Astrocyte (in vitro differentiated cells and primary cell): ENCODE data around the gene GPN2. TPM values are rescaled to one million over a fixed set of nuclear protein-coding genes. Genes with fewer than 3 reads are reported as not detected.
"Not testable (repeated sequence)": the region's sequence is repeated elsewhere in the genome, so short reads cannot be mapped to it uniquely, and the experiment has no call there.

ENCODE experiments used
- DNase-seq: peaks from one replicate; pipeline ENCODE4 v3.0.0-alpha.2; 2010; ENCODE audit warnings: low read depth
- FAIRE-seq: peaks from 2 replicates; lab custom pipeline; 2011; peaks lifted over from hg19 to GRCh38; lab: Jason Lieb, UNC
- H2AFZ ChIP-seq: 2 replicates; pipeline ENCODE4 v1.6.0; 2012; ENCODE audit warnings: low read depth, low read length, inconsistent platforms
- H3K27ac ChIP-seq: 2 replicates; pipeline ENCODE4 v1.5.1; 2011; ENCODE audit warnings: low read depth, low read length, inconsistent platforms
- H3K27me3 ChIP-seq: 2 replicates; pipeline ENCODE4 v1.6.0; 2011; ENCODE audit warnings: low read length, inconsistent platforms; ENCODE audit not compliant: insufficient read depth
- H3K36me3 ChIP-seq: 2 replicates; pipeline ENCODE4 v1.5.1; 2011; ENCODE audit warnings: low read length, inconsistent platforms; ENCODE audit not compliant: insufficient read depth
- H3K4me1 ChIP-seq: 2 replicates; pipeline ENCODE4 v1.5.1; 2011; ENCODE audit warnings: low read length, inconsistent platforms; ENCODE audit not compliant: insufficient read depth
- H3K4me2 ChIP-seq: 2 replicates; pipeline ENCODE4 v1.6.0; 2012; ENCODE audit warnings: low read length, inconsistent platforms
- H3K4me3 ChIP-seq: 2 replicates; pipeline ENCODE4 v1.5.1; 2011; ENCODE audit warnings: low read depth, mild to moderate bottlenecking, low read length, inconsistent platforms; ENCODE audit not compliant: insufficient read depth
- H3K79me2 ChIP-seq: 2 replicates; pipeline ENCODE4 v1.6.0; 2012; ENCODE audit warnings: mild to moderate bottlenecking, low read length, inconsistent platforms; ENCODE audit not compliant: insufficient read depth
- H3K9ac ChIP-seq: 2 replicates; pipeline ENCODE4 v1.6.0; 2012; ENCODE audit warnings: mild to moderate bottlenecking, low read length, inconsistent platforms
- H3K9me3 ChIP-seq: 2 replicates; pipeline ENCODE4 v1.5.1; 2012; ENCODE audit warnings: low read depth, mild to moderate bottlenecking, low read length, inconsistent platforms; ENCODE audit not compliant: insufficient read depth
- H4K20me1 ChIP-seq: 2 replicates; pipeline ENCODE4 v1.6.0; 2012; ENCODE audit warnings: low read length, inconsistent platforms; ENCODE audit not compliant: insufficient read depth
- H3K27ac Mint-ChIP-seq: one replicate; pipeline ENCODE4 v1.8.0; 2021; ENCODE audit warnings: mild to moderate bottlenecking, mixed read lengths; ENCODE audit not compliant: unreplicated experiment
- H3K27me3 Mint-ChIP-seq: one replicate; pipeline ENCODE4 v1.8.0; 2021; ENCODE audit warnings: low read depth, mixed read lengths; ENCODE audit not compliant: unreplicated experiment
- H3K36me3 Mint-ChIP-seq: one replicate; pipeline ENCODE4 v1.8.0; 2021; ENCODE audit warnings: low read depth, mixed read lengths; ENCODE audit not compliant: unreplicated experiment
- H3K4me1 Mint-ChIP-seq: one replicate; pipeline ENCODE4 v1.8.0; 2021; ENCODE audit warnings: low read depth, mixed read lengths; ENCODE audit not compliant: unreplicated experiment
- H3K4me3 Mint-ChIP-seq: one replicate; pipeline ENCODE4 v1.8.0; 2021; ENCODE audit warnings: mild to moderate bottlenecking, moderate library complexity, mixed read lengths; ENCODE audit not compliant: unreplicated experiment
- H3K9me3 Mint-ChIP-seq: one replicate; pipeline ENCODE4 v1.8.0; 2021; ENCODE audit warnings: mild to moderate bottlenecking, mixed read lengths; ENCODE audit not compliant: unreplicated experiment
- EZH2 ChIP-seq: IDR thresholded peaks from 2 replicates; pipeline ENCODE4 v1.6.1; 2012; ENCODE audit warnings: mild to moderate bottlenecking, low read length, inconsistent platforms; ENCODE audit not compliant: insufficient read depth
- total RNA-seq: library from RNA; stranded (reverse); gene quantifications from 2 replicates; pipeline ENCODE4 v1.2.1, GENCODE V29; 2021
- TF ChIP-seq, protein P1 (sequence below): IDR thresholded peaks from 2 replicates; pipeline ENCODE4 v1.5.1; 2011; ENCODE audit warnings: low read depth, mild to moderate bottlenecking, inconsistent platforms, low read length, moderate library complexity; ENCODE audit not compliant: insufficient read depth

GPN2 gene
- total RNA-seq, 1 donor from 2014 or later: 24.5 TPM

GRCh38 chr1:26838474-26839338 lies 51.4 kb downstream of the GPN2 start:
- peaks cover 3% of the 10 kb centered on the region for H3K4me1 Mint-ChIP-seq
- Histone ChIP-seq H3K27ac (no peak overlapping the region), H3K27me3 (no peaks in the 10 kb centered on the region), H4K20me1 (peaks cover 8% of the 10 kb centered on the region), H3K4me2 (no peak overlapping the region), H3K4me3 (no peak overlapping the region), H2AFZ (no peak overlapping the region), H3K9me3 (no peaks in the 10 kb centered on the region), H3K9ac (no peak overlapping the region), H3K4me1 (no peaks in the 10 kb centered on the region), H3K36me3 (peaks cover 21% of the 10 kb centered on the region), H3K79me2 (no peaks in the 10 kb centered on the region)
- no peak for DNase-seq
- no peak for TF ChIP-seq EZH2
- TF ChIP-seq, protein P1, sequence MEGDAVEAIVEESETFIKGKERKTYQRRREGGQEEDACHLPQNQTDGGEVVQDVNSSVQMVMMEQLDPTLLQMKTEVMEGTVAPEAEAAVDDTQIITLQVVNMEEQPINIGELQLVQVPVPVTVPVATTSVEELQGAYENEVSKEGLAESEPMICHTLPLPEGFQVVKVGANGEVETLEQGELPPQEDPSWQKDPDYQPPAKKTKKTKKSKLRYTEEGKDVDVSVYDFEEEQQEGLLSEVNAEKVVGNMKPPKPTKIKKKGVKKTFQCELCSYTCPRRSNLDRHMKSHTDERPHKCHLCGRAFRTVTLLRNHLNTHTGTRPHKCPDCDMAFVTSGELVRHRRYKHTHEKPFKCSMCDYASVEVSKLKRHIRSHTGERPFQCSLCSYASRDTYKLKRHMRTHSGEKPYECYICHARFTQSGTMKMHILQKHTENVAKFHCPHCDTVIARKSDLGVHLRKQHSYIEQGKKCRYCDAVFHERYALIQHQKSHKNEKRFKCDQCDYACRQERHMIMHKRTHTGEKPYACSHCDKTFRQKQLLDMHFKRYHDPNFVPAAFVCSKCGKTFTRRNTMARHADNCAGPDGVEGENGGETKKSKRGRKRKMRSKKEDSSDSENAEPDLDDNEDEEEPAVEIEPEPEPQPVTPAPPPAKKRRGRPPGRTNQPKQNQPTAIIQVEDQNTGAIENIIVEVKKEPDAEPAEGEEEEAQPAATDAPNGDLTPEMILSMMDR: no peak
- H3K9me3 Mint-ChIP-seq: no peaks in the 10 kb centered on the region
- H3K27me3 Mint-ChIP-seq: no peaks in the 10 kb centered on the region
- peaks cover 21% of the 10 kb centered on the region for H3K36me3 Mint-ChIP-seq
- H3K4me3 Mint-ChIP-seq: no peak overlapping the region
- no peak for FAIRE-seq
- H3K27ac Mint-ChIP-seq: peak overlapping the region; percentile 43

DNA sequence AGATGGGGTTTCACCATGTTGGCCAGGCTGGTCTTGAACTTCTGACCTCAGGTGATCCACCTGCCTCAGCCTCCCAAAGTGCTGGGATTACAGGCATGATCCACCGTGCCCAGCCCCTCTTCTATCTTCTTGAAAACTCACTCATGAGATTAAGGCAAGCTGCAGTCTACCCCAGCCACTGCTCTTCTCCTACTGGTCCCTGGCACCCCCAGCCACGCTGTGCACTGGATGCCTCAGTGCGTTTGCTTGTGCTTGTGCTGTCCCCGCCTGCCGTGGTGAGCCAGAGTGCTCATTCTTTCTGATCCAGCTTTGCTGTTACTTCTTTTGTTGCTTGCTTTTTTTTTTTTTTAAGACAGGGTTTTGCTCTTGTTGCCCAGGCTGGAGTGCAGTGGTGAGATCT lies 52.4 kb downstream of the GPN2 start:
- H3K9ac ChIP-seq, H3K9me3 Mint-ChIP-seq, H3K4me3 Mint-ChIP-seq, H3K27me3 ChIP-seq, H3K4me1 Mint-ChIP-seq, H3K79me2 ChIP-seq, H3K4me3 ChIP-seq, H3K27me3 Mint-ChIP-seq, H4K20me1 ChIP-seq, H3K9me3 ChIP-seq, DNase-seq, H3K27ac ChIP-seq, H3K27ac Mint-ChIP-seq, H3K4me1 ChIP-seq, H2AFZ ChIP-seq, FAIRE-seq, H3K4me2 ChIP-seq: not testable (repeated sequence)
- H3K36me3 ChIP-seq: peaks cover 23% of the 10 kb centered on the region
- H3K36me3 Mint-ChIP-seq: peaks cover 24% of the 10 kb centered on the region

DNA sequence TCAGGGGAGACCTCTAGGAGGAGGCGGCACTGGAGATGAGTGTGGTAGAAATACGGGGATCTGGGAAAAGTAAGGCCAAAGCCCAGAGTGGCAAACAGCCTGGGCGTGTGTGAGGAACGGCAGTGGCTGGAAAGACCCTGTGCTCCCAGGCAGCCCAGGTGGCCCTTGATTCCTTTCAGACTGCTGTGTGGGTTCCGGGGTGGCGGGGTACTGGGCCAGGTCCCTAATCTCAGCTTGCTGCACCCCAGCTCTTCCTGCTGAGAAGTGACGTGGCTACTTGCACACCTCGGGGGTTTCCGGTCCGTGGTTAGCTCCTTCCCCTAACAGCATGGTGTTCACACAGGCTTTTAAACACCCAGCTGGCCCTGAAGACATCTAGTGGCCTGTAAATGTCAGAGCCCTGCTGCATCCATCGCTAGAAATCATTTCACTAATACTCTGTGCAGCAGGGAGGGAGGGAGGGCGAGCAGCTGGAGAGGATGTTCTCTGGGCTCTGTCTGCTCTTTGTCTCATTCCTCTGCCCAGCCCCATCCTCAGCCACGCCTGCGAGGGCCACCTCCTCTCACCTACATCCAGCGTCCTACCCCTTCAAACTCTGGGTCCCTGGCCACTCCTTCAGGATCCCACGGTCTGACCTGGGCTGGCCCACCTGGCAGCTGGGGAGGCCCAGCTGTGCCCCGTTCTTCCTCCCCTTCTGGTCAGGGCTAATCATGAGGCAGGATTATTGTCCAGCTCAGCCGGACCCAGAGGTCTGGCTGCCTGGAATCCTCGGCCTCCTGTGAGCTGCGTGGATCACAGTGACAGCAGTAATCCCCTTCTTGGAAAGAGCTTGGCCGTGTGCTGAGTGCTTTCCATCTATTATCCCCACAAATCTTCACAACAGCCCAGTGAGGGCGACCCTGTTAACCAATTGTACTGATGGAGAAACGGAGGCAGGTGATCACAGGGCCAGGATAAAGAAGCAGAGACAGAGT lies 56.4 kb downstream of the GPN2 start:
- Histone ChIP-seq H3K79me2 (peaks cover 27% of the 10 kb centered on the region), H3K4me3 (no peak overlapping the region), H4K20me1 (peaks cover 40% of the 10 kb centered on the region), H3K27ac (no peak overlapping the region), H2AFZ (no peak overlapping the region), H3K36me3 (peaks cover 22% of the 10 kb centered on the region), H3K9me3 (no peaks in the 10 kb centered on the region), H3K4me1 (no peaks in the 10 kb centered on the region), H3K4me2 (no peak overlapping the region), H3K9ac (no peak overlapping the region), H3K27me3 (no peaks in the 10 kb centered on the region)
- TF ChIP-seq EZH2: no peak
- TF ChIP-seq, protein P1: no peak
- FAIRE-seq (no peak), DNase-seq (no peak)
- Mint-ChIP-seq H3K9me3 (no peaks in the 10 kb centered on the region), H3K27ac (no peak overlapping the region), H3K36me3 (peaks cover 29% of the 10 kb centered on the region), H3K4me1 (peaks cover 10% of the 10 kb centered on the region), H3K27me3 (no peaks in the 10 kb centered on the region), H3K4me3 (no peak overlapping the region)
